ENCODE measurements around the gene U2AF2.

Gene U2AF2

GRCh38 chr19:55606471-55606787 lies 48.4 kb upstream of the U2AF2 start:
- H3K4me2 ChIP-seq (ENCODE audit: low read depth, low read length): peak overlapping the region; percentile 51
- no peaks in the 10 kb centered on the region for H3K9me2 ChIP-seq (replicated peaks; ENCODE audit: insufficient read depth, low read length)
- peaks cover 39% of the 10 kb centered on the region for H3K79me2 ChIP-seq (ENCODE audit: low read length)
- no peaks in the 10 kb centered on the region for H3K27me3 ChIP-seq (replicated peaks; ENCODE audit: insufficient read depth, low read length)
- H3K27ac ChIP-seq (ENCODE audit: low read length): peak overlapping the region; percentile 65; the same call in 1 of the 2 replicates
- no peaks in the 10 kb centered on the region for H3K9me3 ChIP-seq (replicated peaks; ENCODE audit: insufficient read depth, low read length)
- H3K4me1 ChIP-seq (ENCODE audit: low read length): peaks cover 11% of the 10 kb centered on the region
- no peaks in the 10 kb centered on the region for H3K36me3 ChIP-seq (replicated peaks; ENCODE audit: insufficient read depth, low read length)
- TF ChIP-seq EZH2phosphoT487 (IDR thresholded peaks at IDR 0.05; ENCODE audit: low read length): no peak
- no peak for TF ChIP-seq EZH2 (optimal IDR thresholded peaks at IDR 0.05; ENCODE audit: low read depth, low read length)
- TF ChIP-seq CTCF (IDR thresholded peaks at IDR 0.05; ENCODE audit: low read length): no peak
- H4K20me1 ChIP-seq (ENCODE audit: insufficient read depth, low read length): no peaks in the 10 kb centered on the region
- peaks cover 20% of the 10 kb centered on the region for H3F3A ChIP-seq (ENCODE audit: insufficient read depth, low read length)
- H3K9ac ChIP-seq (ENCODE audit: low read length): peak overlapping the region; percentile 74; the same call in 1 of the 2 replicates
- H2AFZ ChIP-seq (ENCODE audit: low read length): 0 out of 2 replicates have a peak overlapping the region, but pooled peaks have one; percentile 1
- H3K4me3 ChIP-seq (ENCODE audit: low read length): peak overlapping the region; percentile 67
- DNase-seq: no peak

- Histone ChIP-seq H2AFZ (ENCODE audit: low read length) (0 out of 2 replicates have a peak overlapping the region, but pooled peaks have one; percentile 1), H3K27ac (ENCODE audit: low read length) (no peak overlapping the region), H3K79me2 (ENCODE audit: low read length) (peaks cover 43% of the 10 kb centered on the region), H3K27me3 (replicated peaks; ENCODE audit: insufficient read depth, low read length) (no peaks in the 10 kb centered on the region), H3F3A (ENCODE audit: insufficient read depth, low read length) (peaks cover 16% of the 10 kb centered on the region), H3K9ac (ENCODE audit: low read length) (peak overlapping the region; percentile 74; the same call in 1 of the 2 replicates), H3K9me2 (replicated peaks; ENCODE audit: insufficient read depth, low read length) (no peaks in the 10 kb centered on the region), H4K20me1 (ENCODE audit: insufficient read depth, low read length) (no peaks in the 10 kb centered on the region), H3K9me3 (replicated peaks; ENCODE audit: insufficient read depth, low read length) (no peaks in the 10 kb centered on the region), H3K4me2 (ENCODE audit: low read depth, low read length) (peak overlapping the region; percentile 51), H3K4me3 (ENCODE audit: low read length) (peak overlapping the region; percentile 67), H3K4me1 (ENCODE audit: low read length) (peaks cover 11% of the 10 kb centered on the region), H3K36me3 (replicated peaks; ENCODE audit: insufficient read depth, low read length) (no peaks in the 10 kb centered on the region)
- TF ChIP-seq CTCF (IDR thresholded peaks at IDR 0.05; ENCODE audit: low read length): no peak
- no peak for TF ChIP-seq EZH2 (optimal IDR thresholded peaks at IDR 0.05; ENCODE audit: low read depth, low read length)
- no peak for TF ChIP-seq EZH2phosphoT487 (IDR thresholded peaks at IDR 0.05; ENCODE audit: low read length)
- DNase-seq: no peak
Observed at GRCh38 chr19:55606817-55607216, 48.0 kb upstream of the U2AF2 start.

GRCh38 chr19:55609326-55609725 lies 45.5 kb upstream of the U2AF2 start:
- Histone ChIP-seq H3K4me3 (ENCODE audit: low read length) (no peak overlapping the region), H4K20me1 (ENCODE audit: insufficient read depth, low read length) (no peaks in the 10 kb centered on the region), H3F3A (ENCODE audit: insufficient read depth, low read length) (peaks cover 15% of the 10 kb centered on the region), H3K79me2 (ENCODE audit: low read length) (peaks cover 46% of the 10 kb centered on the region), H3K36me3 (replicated peaks; ENCODE audit: insufficient read depth, low read length) (no peaks in the 10 kb centered on the region), H3K4me1 (ENCODE audit: low read length) (peaks cover 11% of the 10 kb centered on the region), H3K9me2 (replicated peaks; ENCODE audit: insufficient read depth, low read length) (no peaks in the 10 kb centered on the region), H3K9ac (ENCODE audit: low read length) (no peak overlapping the region), H3K4me2 (ENCODE audit: low read depth, low read length) (no peak overlapping the region), H3K27ac (ENCODE audit: low read length) (no peak overlapping the region), H3K27me3 (replicated peaks; ENCODE audit: insufficient read depth, low read length) (no peaks in the 10 kb centered on the region), H2AFZ (ENCODE audit: low read length) (no peak overlapping the region), H3K9me3 (replicated peaks; ENCODE audit: insufficient read depth, low read length) (no peaks in the 10 kb centered on the region)
- DNase-seq: no peak
- no peak for TF ChIP-seq EZH2phosphoT487 (IDR thresholded peaks at IDR 0.05; ENCODE audit: low read length)
- TF ChIP-seq CTCF (IDR thresholded peaks at IDR 0.05; ENCODE audit: low read length): no peak

Measured in MM.1S (cell line).